DND-41 (cell line): ENCODE results near the gene NOXA1.

ENCODE experiments used
- ATAC-seq: fragments of 200-7000 bp; cut with Tn5 transposase; 3 replicates; pipeline ENCODE4 v1.9.1; 2021; ENCODE audit warnings: low read depth; ENCODE audit not compliant: insufficient read depth
- DNase-seq: peaks from one replicate; pipeline ENCODE4 v3.0.0-alpha.2; 2020
- H2AFZ ChIP-seq: 2 replicates; pipeline ENCODE4 v1.6.0; 2012; ENCODE audit warnings: low read depth, low read length
- H3K27ac ChIP-seq: 2 replicates; pipeline ENCODE4 v1.5.1; 2012; ENCODE audit warnings: low read length, inconsistent platforms
- H3K27me3 ChIP-seq: fragments of 200-600 bp; sonication (generic); 2 replicates; pipeline ENCODE4 v1.6.0; 2012; ENCODE audit warnings: low read length, mild to moderate bottlenecking, inconsistent platforms; ENCODE audit not compliant: insufficient read depth, poor library complexity
- H3K36me3 ChIP-seq: 2 replicates; pipeline ENCODE4 v1.5.1; 2012; ENCODE audit warnings: low read length, inconsistent platforms; ENCODE audit not compliant: insufficient read depth
- H3K4me1 ChIP-seq: 2 replicates; pipeline ENCODE4 v1.5.1; 2012; ENCODE audit warnings: mild to moderate bottlenecking, low read length; ENCODE audit not compliant: insufficient read depth
- H3K4me2 ChIP-seq: 2 replicates; pipeline ENCODE4 v1.6.0; 2012; ENCODE audit warnings: mild to moderate bottlenecking, moderate library complexity, low read length, inconsistent platforms; ENCODE audit not compliant: insufficient read depth
- H3K4me3 ChIP-seq, 2 experiments: fragments of 200-600 bp in 1 of 2; shearing (Covaris generic) in 1 of 2; 2 replicates each; pipeline ENCODE4 v1.5.1; 2012 to 2016; ENCODE audit warnings: inconsistent platforms in 2 of 2, low read length in 2 of 2, mild to moderate bottlenecking in 2 of 2, low read depth in 1 of 2, moderate library complexity in 1 of 2
- H3K79me2 ChIP-seq: 2 replicates; pipeline ENCODE4 v1.6.0; 2012; ENCODE audit warnings: low read length, inconsistent platforms; ENCODE audit not compliant: insufficient read depth
- H3K9ac ChIP-seq: 2 replicates; pipeline ENCODE4 v1.6.0; 2012; ENCODE audit warnings: low read depth, mild to moderate bottlenecking, inconsistent platforms, low read length, moderate library complexity
- H3K9me3 ChIP-seq: 2 replicates; pipeline ENCODE4 v1.5.1; 2012; ENCODE audit warnings: low read length, moderate library complexity, mild to moderate bottlenecking, inconsistent platforms; ENCODE audit not compliant: insufficient read depth, severe bottlenecking
- H4K20me1 ChIP-seq: 2 replicates; pipeline ENCODE4 v1.6.0; 2012; ENCODE audit warnings: low read length; ENCODE audit not compliant: insufficient read depth
- CTCF ChIP-seq: IDR thresholded peaks from 2 replicates; pipeline ENCODE4 v1.5.1; 2012; ENCODE audit warnings: borderline replicate concordance, low read length, moderate library complexity, mild to moderate bottlenecking; ENCODE audit not compliant: poor library complexity, severe bottlenecking; ENCODE audit errors: extremely low read depth
- EZH2 ChIP-seq: IDR thresholded peaks from 3 replicates; pipeline ENCODE4 v1.6.1; 2012; ENCODE audit warnings: borderline replicate concordance, low read depth, mild to moderate bottlenecking, moderate library complexity, low read length, inconsistent platforms; ENCODE audit not compliant: severe bottlenecking

Gene NOXA1

GRCh38 chr9:137480686-137481683 is 57.8 kb downstream of the NOXA1 start:
- no peak for ATAC-seq
- no peak overlapping the region for H3K9ac ChIP-seq

GRCh38 chr9:137482094-137482781 is 59.0 kb downstream of the NOXA1 start:
- no peak for TF ChIP-seq CTCF
- TF ChIP-seq EZH2: no peak
- no peak overlapping the region for H3K9ac ChIP-seq
- DNase-seq: no peak
- no peak overlapping the region for H2AFZ ChIP-seq
- no peak overlapping the region for H3K4me2 ChIP-seq
- no peak overlapping the region for H3K4me3 ChIP-seq
- H3K36me3 ChIP-seq: no peaks in the 10 kb centered on the region
- no peaks in the 10 kb centered on the region for H3K79me2 ChIP-seq
- no peak for ATAC-seq
- H3K27me3 ChIP-seq: no peaks in the 10 kb centered on the region
- no peaks in the 10 kb centered on the region for H3K4me1 ChIP-seq
- H3K9me3 ChIP-seq: no peaks in the 10 kb centered on the region
- 0 out of 2 replicates have a peak, but pooled peaks cover 8% of the 10 kb centered on the region for H4K20me1 ChIP-seq
- H3K27ac ChIP-seq: no peak overlapping the region

More at GRCh38 chr9:137480686-137481683, 57.8 kb downstream of the NOXA1 start:
- Histone ChIP-seq H3K79me2 (no peaks in the 10 kb centered on the region), H3K36me3 (no peaks in the 10 kb centered on the region), H3K4me2 (no peak overlapping the region), H3K4me3 (no peak overlapping the region), H2AFZ (no peak overlapping the region), H3K9me3 (peaks cover 3% of the 10 kb centered on the region), H3K27me3 (no peaks in the 10 kb centered on the region), H3K27ac (no peak overlapping the region), H4K20me1 (0 out of 2 replicates have a peak, but pooled peaks cover 4% of the 10 kb centered on the region), H3K4me1 (no peaks in the 10 kb centered on the region)
- DNase-seq: no peak
- no peak for TF ChIP-seq EZH2
- no peak for TF ChIP-seq CTCF
